ENCODE data around the gene CFAP74.
"Not testable (repeated sequence)": the region's sequence is repeated elsewhere in the genome, so short reads cannot be mapped to it uniquely, and the experiment has no call there.

The CFAP74 gene

DNA sequence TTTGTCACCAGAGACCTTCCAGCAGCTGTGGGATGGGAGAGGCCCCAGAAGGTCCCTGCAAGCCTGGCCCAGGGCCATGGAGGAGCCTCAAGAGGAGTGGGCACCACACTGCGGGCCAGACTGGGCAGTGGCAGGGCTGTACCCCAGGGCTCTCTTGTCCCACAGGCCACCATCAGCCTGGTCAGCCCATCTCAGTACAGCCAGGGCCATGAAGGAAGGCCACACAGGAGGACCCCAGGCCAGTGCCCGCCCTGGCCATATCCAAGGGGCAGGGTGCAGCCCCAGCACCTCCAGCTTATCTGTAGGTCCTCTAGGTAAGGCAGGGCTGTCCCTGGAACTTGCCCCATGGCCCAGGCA lies 109.6 kb downstream of the CFAP74 start:
- DNase-seq: no peak

DNA sequence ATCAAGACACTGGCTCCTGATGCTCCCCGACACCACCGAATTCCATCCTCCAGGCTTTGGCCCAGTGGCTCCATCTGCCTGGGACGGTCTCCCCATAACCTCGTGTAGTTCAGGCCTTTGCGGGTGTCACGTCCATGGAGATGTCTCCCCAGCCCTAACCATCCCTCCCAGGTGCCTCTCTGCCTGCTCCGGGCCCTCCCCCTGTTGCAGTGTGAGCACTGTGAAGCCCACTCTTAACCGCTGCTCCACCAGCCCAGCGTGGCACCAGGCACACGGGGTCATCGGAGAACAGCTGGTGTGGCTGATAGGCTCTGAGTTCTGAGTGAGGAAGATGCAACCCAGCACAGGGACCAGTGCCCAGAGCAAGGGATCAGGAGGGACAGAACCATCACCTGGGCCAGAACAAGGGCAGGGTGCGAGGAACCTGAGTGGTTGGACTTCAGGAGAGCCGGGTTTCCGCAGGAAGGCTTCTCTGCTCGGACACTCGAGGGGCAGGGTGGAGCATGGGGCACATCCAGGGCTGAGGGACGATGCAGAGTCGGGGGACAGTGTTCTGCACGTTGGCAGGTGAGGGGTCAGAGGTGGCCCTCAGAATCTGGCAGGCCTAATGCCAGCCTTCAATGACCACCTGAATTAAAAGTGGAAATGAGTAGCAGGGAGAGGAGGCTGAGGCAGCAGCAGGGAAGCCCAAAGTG lies 110.1 kb downstream of the CFAP74 start:
- no peak for DNase-seq

DNA sequence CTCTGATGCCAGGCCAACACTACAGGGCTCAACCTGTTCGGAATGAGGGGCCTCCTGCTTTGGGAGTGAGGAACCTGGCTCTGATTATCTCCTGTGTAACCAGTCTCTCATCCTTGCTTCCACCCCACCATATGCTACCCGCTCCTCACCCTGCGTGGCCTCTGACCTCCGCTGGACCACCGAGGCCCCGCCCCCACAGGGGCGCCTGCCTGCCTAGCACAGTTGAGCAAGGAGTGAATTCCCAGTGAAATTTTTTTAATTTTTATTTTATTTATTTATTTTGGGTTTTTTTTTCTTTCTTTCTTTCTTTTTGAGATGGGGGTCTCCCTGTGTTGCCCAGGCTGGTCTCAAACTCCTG lies 110.8 kb downstream of the CFAP74 start:
- no peak for DNase-seq

DNA sequence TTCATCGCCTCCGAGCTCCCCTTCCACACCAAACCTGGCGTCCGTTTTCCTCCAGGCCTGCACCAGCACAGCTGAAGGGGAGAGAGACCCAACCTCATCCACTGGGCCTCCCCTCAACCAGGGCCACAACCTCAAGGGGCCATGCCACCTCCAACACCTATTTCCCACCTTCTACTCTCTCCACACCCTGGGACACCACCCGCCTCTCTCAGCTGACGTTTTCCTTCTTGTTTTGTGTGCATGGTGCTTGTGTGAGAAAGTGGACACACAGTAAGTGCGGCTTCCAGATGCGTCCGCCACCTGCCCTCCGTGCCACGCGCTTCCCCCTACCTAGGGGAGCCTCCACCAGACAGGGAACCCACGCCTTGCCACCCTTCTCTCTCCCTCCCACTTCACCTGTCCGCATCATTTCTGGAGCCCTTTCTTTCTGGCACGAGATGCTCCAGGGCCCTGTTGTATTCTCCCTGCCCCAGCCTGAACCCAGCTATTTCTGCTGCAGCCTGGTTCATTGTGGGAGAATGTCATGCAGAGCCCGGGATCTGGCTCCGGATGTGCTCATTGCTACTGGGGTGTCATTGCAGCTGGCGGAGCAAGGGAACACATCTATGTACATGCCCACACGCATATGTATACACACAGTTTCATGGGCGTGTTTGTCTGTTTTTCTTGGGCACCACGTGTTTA lies 111.4 kb downstream of the CFAP74 start:
- DNase-seq: no peak

DNA sequence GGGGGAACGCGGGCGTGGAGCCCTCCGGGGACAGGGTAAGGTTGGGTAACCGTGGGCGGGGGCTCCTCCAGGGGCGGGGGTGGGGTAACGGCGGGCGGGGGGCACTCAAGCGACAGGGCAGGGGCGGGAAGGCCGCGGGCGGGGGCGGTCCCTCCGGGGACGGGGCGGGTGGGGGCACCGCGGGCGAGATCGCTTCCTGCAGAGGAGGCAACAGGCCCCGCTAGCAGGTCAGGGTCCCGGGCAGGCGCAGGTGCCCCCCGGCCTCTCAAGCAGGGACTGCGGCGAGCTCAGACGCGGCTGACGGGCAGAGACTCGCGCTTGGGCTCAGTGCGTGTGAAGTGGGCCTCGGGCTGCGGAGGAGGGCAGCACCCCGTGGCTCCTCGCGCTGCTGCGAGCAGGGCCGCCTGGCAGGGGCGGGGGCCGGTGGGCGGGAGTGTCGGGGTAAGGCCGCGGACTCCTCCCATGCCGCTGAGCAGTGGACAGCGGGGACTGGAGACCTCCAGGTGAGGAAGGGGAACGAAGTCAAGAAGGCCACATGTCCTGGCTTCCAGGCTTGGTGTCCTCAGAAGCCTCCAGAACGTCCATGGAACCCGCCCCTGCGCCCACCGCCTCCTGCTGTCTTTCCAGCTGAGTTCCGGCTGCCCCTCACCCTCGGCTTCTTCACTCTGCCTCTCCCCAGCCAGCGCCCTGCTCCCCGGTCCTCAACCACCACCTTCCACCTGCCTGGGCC lies 112.1 kb downstream of the CFAP74 start:
- peak; percentile 62 for DNase-seq

DNA sequence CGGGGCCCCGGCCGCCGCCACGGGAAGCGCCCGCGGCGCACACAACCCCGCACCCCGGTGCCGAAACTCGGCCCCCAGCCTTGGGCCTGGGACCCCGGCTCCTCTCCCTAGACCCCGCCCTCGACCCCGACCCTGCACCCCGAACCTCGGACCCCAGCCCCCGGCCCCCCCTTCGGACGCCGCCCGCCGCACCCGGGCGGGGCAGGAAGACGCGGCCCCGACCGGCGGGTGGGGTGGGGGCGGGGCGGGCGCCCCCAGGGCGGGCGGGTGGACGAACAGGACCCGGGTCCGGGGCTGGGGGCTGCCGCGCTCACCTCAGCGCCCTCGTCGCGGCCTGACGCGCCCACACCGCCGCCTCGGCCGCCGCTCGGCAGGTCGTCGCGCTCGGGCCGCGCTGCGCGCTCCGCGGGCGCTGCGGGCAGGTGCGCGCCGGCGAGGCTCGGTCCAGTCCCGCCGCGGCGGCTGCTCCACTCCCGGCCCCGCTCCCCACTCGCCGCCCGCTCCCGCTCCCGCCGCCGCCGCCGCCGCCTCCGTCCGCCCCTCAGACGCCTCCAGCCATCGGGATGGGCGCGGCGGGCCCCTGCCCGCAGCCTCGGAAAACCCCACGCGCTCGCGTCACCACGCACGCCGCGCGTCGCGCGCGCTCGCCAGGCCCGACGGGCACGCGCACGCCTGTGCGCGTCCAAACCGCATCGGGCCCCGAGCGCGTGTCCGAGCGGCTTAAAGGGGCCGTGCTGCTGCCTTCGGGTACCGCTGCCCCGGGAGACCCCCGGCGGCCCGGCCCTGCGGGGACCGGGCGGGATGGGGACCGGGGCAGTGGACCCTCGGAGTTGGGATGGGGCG lies 112.9 kb downstream of the CFAP74 start, which contains the start of gene GNB1:
TSS of gene GNB1 (minus strand) at position 582 of the 843 bp plus-strand sequence. CDS start 65,634 bp downstream, outside the sequence.
- DNase-seq: peak; percentile 81

DNA sequence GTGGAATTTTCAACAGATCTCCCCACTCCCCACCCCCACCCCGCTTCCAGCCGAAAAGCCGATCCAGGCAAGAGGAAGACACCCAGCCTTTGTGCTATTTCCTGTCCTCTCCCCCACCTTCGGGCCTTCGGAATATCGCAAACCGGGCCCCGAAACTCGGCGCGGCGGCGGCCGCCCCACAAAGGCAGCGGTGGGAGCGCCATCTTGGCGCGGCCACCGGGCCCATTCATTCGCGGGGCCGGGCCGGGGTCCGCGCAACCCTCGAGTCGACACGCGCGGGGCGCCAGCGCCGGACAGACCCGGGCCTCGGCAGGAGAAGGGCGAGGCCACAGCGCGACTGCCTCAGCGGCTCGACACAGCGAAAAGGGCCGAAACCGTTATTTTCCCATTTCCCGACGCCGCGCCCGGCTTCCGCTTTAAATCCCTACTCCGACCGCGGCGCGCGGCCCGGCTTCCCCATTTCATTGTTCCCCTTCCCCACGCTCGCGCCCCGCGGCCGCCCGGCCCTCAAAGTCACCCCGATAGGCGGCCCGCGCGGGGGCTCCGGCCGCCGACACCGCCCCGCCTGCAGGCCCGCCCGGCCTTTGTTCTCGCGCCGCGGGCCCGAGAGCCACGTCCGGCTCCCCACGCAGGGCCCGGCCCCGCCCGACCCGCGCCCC lies 113.6 kb downstream of the CFAP74 start:
- no peak for DNase-seq

DNA sequence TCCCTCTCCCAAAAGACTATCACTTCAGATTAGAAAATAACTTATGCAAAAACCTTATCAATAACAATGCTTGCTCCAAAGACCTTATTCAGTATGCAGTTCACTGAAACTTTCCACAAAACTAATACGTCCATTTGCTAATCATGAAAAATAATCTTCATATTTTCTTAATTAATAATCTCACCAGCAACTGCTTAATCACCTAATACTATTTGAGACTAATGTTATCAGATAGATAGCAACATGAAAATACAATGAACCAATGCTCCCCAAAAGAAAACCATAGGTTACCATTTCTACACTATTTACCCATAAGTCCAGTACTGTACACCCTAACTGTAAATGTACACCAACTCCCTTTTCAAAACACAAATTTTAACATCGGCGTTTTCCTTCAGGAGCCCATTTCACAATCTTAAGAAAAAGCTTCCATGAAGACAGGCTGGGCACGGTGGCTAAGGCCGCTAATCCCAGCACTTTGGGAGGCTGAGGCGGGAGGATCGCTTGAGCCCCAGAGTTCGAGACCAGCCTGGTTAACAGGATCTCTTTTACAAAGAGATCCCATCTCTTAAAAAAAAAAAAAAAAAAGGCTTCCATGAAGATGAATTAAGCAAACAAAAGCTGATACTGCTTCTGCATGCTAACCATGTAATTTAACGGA lies 114.4 kb downstream of the CFAP74 start:
- no peak for DNase-seq

DNA sequence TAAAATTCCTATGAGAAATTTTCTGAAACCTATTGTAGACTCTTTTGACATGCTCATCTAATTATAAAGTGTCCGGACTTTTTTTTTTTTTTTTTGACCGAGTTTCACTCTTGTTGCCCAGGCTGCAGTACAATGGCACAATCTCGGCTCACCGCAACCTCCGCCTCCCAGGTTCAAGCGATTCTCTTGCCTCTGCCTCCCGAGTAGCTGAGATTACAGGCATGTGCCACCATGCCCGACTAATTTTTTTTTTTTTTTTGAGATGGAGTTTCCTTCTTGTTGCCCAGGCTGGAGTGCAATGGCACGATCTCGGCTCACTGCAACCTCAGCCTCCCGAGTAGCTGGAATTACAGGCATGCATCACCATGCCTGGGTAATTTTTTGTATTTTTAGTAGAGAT lies 119.7 kb downstream of the CFAP74 start:
- DNase-seq: not testable (repeated sequence)

DNA sequence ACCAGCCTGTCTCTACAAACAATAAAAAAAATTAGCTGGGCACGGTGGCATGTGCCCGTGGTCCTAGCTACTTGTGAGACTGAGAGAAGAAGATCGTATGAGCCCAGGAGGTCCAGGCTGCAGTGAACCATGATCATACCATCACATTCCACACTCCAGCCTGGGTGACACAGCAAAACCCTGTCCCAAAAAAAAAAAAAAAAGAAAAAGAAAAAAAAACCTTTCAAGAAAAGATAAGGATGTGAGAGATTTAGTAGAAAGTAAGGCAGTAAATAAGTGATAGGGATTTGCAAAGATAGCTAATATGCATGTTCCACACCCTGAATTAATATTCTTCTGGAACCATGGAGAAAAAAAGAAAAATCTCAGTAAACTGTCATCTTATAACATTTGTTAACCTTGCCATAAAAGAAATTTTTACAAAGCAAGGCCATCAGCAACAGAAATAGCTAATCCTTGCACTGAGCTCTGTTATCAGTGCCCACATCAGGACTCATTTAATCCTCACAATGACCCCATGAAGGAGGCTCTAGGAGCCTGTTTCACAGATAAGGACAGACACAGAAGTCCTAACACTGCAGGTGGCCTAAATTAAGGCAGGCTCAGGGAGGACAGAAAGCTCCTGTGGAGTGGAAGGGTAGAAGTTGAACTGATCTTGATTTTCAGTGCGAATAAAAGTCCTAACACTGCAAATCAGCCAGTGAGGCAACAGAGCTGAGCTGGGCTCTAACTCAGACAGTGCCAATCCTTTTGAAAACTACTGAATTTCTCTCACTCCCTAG lies 120.3 kb downstream of the CFAP74 start:
- no peak for DNase-seq

DNA sequence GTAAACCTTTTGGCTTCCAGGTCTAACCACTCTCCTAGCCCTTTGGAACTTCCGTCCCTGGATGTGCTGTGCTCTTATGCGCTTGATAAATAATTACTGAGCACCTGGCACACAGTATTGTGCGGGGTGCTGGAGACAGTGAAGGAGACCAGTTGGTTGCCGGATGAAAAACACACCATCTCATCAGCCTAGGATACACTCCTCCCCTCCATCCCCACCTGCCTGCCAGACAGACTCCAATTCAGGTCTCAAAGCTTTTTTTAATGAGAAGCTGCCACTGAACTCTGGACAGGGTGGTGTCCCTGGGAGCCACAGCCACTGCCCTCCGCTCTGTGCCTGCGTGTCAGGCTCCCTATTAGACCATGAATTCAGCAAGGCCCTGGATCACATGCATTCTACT lies 121.9 kb downstream of the CFAP74 start:
- no peak for DNase-seq

DNA sequence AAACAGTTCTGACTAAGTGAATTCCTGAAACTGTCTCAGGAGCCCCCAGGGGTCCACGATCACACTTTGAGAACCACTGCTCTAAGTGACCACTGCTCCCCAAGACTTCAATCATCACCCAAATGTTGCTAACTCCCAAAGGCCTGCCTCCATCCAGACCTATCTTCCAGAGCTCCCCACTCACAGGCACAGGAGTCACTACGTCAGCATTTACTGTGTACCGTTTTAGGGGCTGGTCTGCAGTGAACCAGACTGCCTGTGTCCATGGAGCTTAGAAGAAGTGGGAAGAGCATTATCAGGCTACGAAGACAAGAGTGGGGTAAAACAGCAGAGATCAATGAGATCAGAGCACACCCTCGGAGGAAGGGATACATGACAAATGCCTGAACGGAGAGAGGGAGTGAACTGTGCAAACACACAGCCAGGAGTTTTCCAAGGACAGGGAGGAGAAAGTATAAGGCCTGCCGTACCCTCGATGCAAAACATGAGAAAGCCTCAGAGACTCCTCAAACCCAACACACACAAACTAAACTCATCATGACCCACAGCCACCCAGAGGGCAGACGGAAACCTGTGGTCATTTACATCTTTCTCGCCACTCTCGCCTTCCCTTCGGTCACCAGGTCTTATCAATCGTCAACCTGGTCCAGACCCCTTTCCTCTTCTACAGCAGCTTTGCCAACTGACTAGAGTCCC lies 122.8 kb downstream of the CFAP74 start:
- DNase-seq: no peak

DNA sequence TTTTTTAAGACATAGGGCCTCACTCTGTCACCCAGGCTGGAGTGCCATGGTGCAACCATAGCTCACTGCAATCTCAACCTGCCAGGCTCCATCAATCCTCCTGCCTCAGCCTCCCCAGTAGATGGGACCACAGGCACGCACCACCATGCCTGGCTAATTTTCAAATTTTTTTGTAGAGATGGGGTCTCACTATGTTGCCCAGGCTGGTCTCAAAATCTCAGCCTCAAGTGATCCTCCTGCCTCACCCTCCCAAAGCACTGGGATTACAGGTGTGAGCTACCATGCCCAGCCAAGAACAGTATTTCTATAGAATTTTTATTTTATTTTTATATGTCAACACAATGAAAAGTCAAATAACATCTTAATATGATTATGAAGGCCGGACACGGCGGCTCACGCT lies 123.6 kb downstream of the CFAP74 start:
- DNase-seq: no peak

DNA sequence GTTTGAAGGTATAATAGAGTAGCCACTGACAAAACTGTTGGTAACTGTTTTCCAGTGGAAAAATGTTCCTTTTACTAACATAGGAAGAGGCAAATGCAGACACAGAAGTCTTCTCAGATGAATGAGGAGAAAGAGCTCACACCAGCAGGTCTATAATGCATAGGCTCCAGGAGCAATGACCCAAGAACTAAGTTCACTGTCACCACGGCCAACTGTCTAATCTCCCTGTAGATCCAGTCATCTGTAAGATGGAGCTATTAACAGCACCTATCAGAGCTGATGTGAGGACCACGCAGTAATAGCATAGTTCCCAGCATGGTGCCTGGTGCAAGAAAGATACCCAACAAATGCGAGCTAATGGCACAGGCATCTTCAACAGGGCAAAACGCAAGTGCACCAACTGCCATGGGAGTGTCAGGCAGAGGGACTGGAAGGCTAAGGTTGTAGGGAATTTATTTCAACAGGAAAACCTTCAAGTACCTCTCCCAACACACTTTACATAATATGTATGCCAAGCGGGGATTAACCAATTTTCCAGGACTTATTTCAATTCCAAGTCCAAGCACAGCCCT lies 125.6 kb downstream of the CFAP74 start:
- no peak for DNase-seq

DNA sequence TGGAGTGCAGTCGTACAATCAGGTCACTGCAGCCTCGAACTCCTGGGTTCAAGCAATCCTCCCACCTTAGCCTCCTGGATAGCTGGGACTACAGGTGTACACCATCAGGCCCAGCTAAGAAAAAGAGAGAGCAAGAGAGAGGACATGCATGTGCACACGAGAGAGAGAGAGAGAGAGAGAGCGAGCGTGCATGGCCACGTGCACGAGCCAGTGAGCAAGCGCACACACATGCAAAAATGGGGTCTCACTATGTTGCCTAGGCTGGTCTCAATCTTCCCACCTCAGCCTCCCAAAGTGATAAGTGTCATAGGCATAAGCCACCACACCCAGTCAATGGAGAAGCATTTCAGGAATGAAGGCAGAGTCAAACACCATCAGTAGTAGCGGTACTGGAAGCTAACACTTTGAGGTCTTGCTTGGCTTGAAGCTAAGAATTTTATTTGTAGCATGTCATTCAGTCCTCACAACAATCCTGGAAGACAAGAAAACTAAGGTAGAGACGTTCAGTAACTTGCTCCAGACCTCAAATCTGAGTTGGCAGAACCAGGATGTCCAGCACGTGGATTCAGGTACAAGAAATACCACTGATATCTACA lies 127.2 kb downstream of the CFAP74 start:
- no peak for DNase-seq

DNA sequence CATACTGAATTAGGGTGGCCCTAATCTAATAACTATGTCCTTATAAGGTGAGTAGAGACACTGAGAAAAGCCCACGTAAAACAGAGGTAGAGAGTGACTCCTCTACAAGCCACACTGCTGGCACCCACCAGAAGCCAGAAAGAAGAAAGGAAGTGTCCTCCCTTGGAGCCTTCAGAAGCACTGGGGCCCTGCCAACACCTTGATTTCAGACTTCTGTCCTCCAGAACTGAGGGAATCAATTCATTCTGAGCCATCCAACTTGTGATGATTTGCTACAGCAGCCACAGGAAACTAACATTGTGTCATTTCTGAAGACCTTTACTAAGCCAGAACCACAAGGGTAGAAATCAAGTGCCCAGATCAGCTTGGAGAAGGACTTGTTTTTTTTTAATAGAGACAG lies 127.7 kb downstream of the CFAP74 start:
- DNase-seq: no peak

DNA sequence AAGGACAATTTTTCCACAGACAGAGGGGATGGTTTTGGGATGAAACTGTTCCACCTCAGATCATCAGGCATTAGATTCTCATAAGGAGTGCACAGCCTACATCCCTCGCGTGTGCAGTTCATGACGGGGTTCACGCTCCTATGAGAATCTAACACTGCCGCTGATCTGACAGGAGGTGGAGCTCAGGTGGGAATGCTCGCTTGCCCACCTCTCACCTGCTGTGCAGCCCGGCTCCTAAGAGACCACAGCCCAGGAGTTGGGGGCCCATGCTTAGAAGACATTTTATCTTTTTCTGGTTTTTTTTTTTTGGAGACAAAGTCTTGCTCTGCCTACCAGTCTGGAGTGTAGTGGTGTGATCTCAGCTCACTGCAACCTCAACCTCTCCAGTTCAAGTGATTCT lies 128.7 kb downstream of the CFAP74 start:
- DNase-seq: no peak

DNA sequence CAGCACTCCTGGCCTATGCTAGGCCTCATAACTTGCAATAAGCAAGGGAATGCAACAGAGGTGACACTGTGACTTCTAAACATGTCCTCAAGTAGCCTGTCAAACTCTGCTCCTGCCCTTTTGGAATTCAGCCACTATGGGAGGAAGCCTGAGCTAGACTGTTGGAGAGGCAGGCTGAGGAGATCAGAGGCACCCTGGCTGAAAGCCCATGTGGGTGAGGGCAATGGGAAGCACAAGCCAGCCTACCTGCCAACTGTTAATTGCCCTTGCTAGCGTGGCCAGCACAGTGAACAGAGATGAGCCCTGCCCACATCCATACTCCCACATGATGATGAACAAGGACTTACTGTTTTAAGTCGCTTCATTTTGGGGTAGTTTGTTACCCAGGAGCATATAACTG lies 130.4 kb downstream of the CFAP74 start:
- no peak for DNase-seq

DNA sequence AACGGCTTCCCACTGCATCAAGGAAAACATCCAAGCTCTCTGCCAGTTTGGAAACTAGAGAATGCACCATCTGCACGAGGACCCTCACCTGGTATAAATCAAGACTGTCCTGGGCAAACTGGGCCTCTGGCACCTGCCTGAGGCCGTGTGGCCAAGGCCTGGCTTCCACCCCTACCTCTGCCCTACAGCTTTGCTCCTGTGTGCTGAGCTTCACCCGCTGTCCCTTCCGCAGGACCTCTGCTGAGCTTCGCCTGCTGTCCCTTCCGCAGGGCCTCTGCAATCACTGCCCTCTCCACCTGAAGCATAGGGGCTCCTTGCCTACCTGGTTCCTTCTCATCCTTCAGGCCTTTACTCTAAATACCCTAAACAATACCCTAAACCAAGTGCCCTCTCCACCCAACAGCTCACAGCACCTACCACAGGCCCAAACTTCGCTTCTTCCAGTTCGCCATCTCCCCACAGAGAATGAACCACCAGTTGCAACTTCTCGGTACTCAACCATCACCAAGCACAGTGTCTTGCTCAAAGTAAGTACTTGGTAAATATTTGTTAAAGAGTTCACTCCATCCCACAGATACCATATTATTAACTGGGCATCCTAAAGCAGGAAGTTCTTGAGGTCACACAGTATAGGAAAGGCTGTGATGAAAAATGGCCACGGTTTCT lies 131.1 kb downstream of the CFAP74 start:
- DNase-seq: no peak
